ENCODE results near the gene CFAP54.

DNA sequence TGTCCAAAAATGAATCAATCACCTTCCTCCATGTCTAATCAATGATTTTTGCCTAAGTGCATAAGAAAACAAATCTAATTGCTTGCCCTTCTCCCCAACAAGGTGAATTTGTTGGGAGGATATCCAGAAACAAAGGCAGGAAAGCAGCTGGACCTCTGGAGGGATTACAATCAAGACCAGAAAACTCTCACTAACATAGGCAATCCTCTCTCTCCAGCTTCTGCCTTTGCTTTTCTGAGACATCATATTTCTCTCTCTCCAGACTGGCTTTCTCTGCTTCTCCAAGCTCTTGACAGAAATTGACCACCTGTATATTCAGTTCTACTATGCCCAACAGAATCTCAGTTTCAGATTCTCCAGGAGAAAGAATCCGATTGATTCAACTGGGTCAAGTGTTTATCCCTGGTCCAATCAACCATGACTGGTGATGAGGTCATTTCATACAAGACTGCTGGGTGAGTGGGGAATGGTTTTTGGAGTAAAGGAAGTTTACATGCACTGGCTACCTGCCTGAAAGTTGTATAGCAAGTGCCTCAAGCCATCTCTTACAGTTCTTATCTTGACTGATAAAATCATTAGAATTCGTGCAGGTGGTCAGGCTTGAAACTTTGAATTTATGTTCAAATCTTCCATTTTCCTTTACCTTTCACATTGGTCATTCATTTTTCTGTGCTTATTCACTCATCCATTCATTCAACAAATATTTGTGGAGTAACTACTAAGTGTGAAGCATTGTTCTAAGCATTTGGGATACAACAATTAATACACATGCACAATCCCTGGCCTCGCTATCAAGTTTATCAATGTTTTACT lies 22.2 kb upstream of the CFAP54 start:
- TF ChIP-seq, protein P1, sequence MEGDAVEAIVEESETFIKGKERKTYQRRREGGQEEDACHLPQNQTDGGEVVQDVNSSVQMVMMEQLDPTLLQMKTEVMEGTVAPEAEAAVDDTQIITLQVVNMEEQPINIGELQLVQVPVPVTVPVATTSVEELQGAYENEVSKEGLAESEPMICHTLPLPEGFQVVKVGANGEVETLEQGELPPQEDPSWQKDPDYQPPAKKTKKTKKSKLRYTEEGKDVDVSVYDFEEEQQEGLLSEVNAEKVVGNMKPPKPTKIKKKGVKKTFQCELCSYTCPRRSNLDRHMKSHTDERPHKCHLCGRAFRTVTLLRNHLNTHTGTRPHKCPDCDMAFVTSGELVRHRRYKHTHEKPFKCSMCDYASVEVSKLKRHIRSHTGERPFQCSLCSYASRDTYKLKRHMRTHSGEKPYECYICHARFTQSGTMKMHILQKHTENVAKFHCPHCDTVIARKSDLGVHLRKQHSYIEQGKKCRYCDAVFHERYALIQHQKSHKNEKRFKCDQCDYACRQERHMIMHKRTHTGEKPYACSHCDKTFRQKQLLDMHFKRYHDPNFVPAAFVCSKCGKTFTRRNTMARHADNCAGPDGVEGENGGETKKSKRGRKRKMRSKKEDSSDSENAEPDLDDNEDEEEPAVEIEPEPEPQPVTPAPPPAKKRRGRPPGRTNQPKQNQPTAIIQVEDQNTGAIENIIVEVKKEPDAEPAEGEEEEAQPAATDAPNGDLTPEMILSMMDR (IDR thresholded peaks at IDR 0.05): no peak
- no peak for TF ChIP-seq POLR2AphosphoS5 (IDR thresholded peaks at IDR 0.05; ENCODE audit: low read depth, low read length)
